ENCODE measurements around the gene NR4A1.

GRCh38 chr12:52078276-52078675 is 27.0 kb downstream of the NR4A1 start:
- no peak for TF ChIP-seq POLR2A (IDR thresholded peaks at IDR 0.05; ENCODE audit: low read depth, low read length)
- TF ChIP-seq POLR2AphosphoS5 (IDR thresholded peaks at IDR 0.05; ENCODE audit: low read depth, low read length), result no peak
- TF ChIP-seq TAF1 (IDR thresholded peaks at IDR 0.05; ENCODE audit: low read depth, low read length), result no peak
- TF ChIP-seq PAX5 (IDR thresholded peaks at IDR 0.05; ENCODE audit: insufficient read depth, low read length, severe bottlenecking), result no peak

Measured in GM12891 (cell line).